Esophagus muscularis mucosa (tissue), 4 donors: ENCODE measurements around the gene ZNF821. TPM values are rescaled to one million over a fixed set of nuclear protein-coding genes. Genes with fewer than 3 reads are reported as not detected.

Experiments
- DNase-seq: peaks from one replicate; pipeline ENCODE4 v3.0.0-alpha.2; 2017; ENCODE audit errors: extremely low spot score
- H3K27ac ChIP-seq, 4 donors: fragments of 200-600 bp; sonication (generic); replicated peaks in 1 of 4; 1 replicate in 3 of 4; 2 replicates in 1 of 4; pipeline ENCODE4 v1.5.1; 2016 to 2019; ENCODE audit warnings: mild to moderate bottlenecking in 1 of 4
- H3K27me3 ChIP-seq, 4 donors: fragments of 200-600 bp; sonication (generic); one replicate each; pipeline versions ENCODE4 v1.5.1 to v1.6.0; 2016 to 2019
- H3K36me3 ChIP-seq, 4 donors: fragments of 200-600 bp; sonication (generic); one replicate each; pipeline ENCODE4 v1.5.1; 2016 to 2019
- H3K4me1 ChIP-seq, 4 donors: fragments of 200-600 bp; sonication (generic); one replicate each; pipeline ENCODE4 v1.5.1; 2016 to 2019
- H3K4me3 ChIP-seq, 4 donors: fragments of 200-600 bp; sonication (generic); 1 replicate in 2 of 4; 2 replicates in 2 of 4; pipeline ENCODE4 v1.5.1; 2016 to 2019; ENCODE audit warnings: mild to moderate bottlenecking in 4 of 4, moderate library complexity in 1 of 4
- H3K9me3 ChIP-seq, 4 donors: fragments of 200-600 bp; sonication (generic); 1 replicate in 3 of 4; 2 replicates in 1 of 4; pipeline ENCODE4 v1.5.1; 2016 to 2019
- CTCF ChIP-seq, 3 experiments: fragments of 200-600 bp in 2 of 3; fragments of 450-650 bp in 1 of 3; sonication (generic) in 2 of 3; IDR thresholded peaks; one replicate each; pipeline ENCODE4 v1.5.1; 2017 to 2019; ENCODE audit warnings: antibody characterized with exemption in 3 of 3, mild to moderate bottlenecking in 2 of 3, moderate library complexity in 1 of 3
- EP300 ChIP-seq: sonication (generic); formaldehyde crosslinking; IDR thresholded peaks from one replicate; pipeline ENCODE4 v1.6.1; 2017; ENCODE audit warnings: antibody characterized with exemption
- POLR2A ChIP-seq: fragments of 450-650 bp; IDR thresholded peaks from one replicate; pipeline ENCODE4 v1.6.1; 2017; ENCODE audit warnings: antibody characterized with exemption, moderate library complexity, mild to moderate bottlenecking, low read depth
- POLR2AphosphoS5 ChIP-seq, 2 donors: sonication (generic); formaldehyde crosslinking; IDR thresholded peaks; one replicate each; pipeline ENCODE4 v1.6.1; 2017; ENCODE audit warnings: antibody characterized with exemption in 2 of 2
- WGBS: methylation state at CpG from one replicate; pipeline ENCODE4 v1.1.5; 2018; 5-methylcytosine and 5-hydroxymethylcytosine counted together
- intact Hi-C: fragments of 100-400 bp; cut with DNase I; formaldehyde crosslinking; loops from one replicate; pipeline ENCODE4 v1.15.1; 2023
- total RNA-seq, 4 donors: library from RNA; depleted of rRNA; stranded (reverse); fragments of >200 nt; gene quantifications; one replicate each; pipeline versions ENCODE4 v1.1.0 to v1.2.1, GENCODE V29; 2016

ZNF821 gene
- total RNA-seq, 4 donors from 2014 or later, result 2.1 to 6.5 (median 5.9) TPM

- Histone ChIP-seq H3K4me3 (peak within 1 kb of the TSS; percentile 94 to 100 (median 98)), H3K9me3 (no peaks in the 10 kb centered on the region), H3K36me3 (peaks cover 26 to 31% (median 29%) of the 10 kb centered on the region in 4 donors), H3K4me1 (peaks cover 18 to 22% (median 20%) of the 10 kb centered on the region in 4 donors), H3K27me3 (no peaks in the 10 kb centered on the region), H3K27ac (peak within 1 kb of the TSS; percentile 82 to 94 (median 90))
- WGBS, result 0% methylated on average over 10 of the region's 62 CpGs
- intact Hi-C loops, result loop anchor here (2.0 kb wide), 1 partner anchor 37 kb away; the partner anchor contains the start of gene AP1G1
- no peak for TF ChIP-seq EP300
- TF ChIP-seq POLR2A, result peak; percentile 85
- peak; percentile 5 to 32 (median 16) for TF ChIP-seq CTCF (IDR thresholded peaks at IDR 0.05)
- TF ChIP-seq POLR2AphosphoS5 (IDR thresholded peaks at IDR 0.05), result peak; percentile 97
- peak; percentile 95 for DNase-seq
Measured at GRCh38 chr16:71845639-71846430, 38.1 kb downstream of the ZNF821 start, which contains the start of gene ATXN1L. ATXN1L (plus strand) TSS chr16:71845976; CDS start chr16:71849741, 3,765 bp downstream.

GRCh38 chr16:71843572-71843971 is 40.4 kb downstream of the ZNF821 start:
- H3K27me3 ChIP-seq, result no peaks in the 10 kb centered on the region

GRCh38 chr16:71840052-71840451 is 43.9 kb downstream of the ZNF821 start:
- H3K27ac ChIP-seq, result no peak overlapping the region
- WGBS, result 75% methylated on average over 7 of the region's 7 CpGs
- no peaks in the 10 kb centered on the region for H3K36me3 ChIP-seq
- H3K4me1 ChIP-seq, result peaks cover 0 to 3% (median 2%) of the 10 kb centered on the region in 4 donors
- H3K9me3 ChIP-seq, result no peaks in the 10 kb centered on the region
- no peaks in the 10 kb centered on the region for H3K27me3 ChIP-seq
- intact Hi-C loops, result no loop called here
- no peak for DNase-seq
- H3K4me3 ChIP-seq, result no peak overlapping the region
- TF ChIP-seq POLR2A (no peak), EP300 (no peak)

More at GRCh38 chr16:71843572-71843971, 40.4 kb downstream of the ZNF821 start:
- no peak overlapping the region for H3K27ac ChIP-seq
- peaks cover 18 to 22% (median 20%) of the 10 kb centered on the region in 4 donors for H3K4me1 ChIP-seq
- H3K4me3 ChIP-seq, result no peak overlapping the region
- H3K9me3 ChIP-seq, result no peaks in the 10 kb centered on the region
- WGBS, result 64% methylated on average over 2 of the region's 2 CpGs
- H3K36me3 ChIP-seq, result peaks cover 4 to 8% (median 7%) of the 10 kb centered on the region in 4 donors
- DNase-seq, result no peak
- intact Hi-C loops, result no loop called here
- TF ChIP-seq POLR2A (no peak), POLR2AphosphoS5 (IDR thresholded peaks at IDR 0.05) (no peak), EP300 (no peak), CTCF (IDR thresholded peaks at IDR 0.05) (no peak)

GRCh38 chr16:71837150-71837549 is 46.8 kb downstream of the ZNF821 start:
- intact Hi-C loops, result no loop called here

More at GRCh38 chr16:71837150-71837549, 46.8 kb downstream of the ZNF821 start:
- TF ChIP-seq CTCF (IDR thresholded peaks at IDR 0.05) (no peak), EP300 (no peak), POLR2A (no peak), POLR2AphosphoS5 (IDR thresholded peaks at IDR 0.05) (no peak)
- H3K4me3 ChIP-seq, result no peak overlapping the region
- H3K36me3 ChIP-seq, result no peaks in the 10 kb centered on the region
- no peaks in the 10 kb centered on the region for H3K9me3 ChIP-seq
- H3K4me1 ChIP-seq, result no peaks in the 10 kb centered on the region
- DNase-seq, result no peak
- H3K27ac ChIP-seq, result no peak overlapping the region
- WGBS, result 88% methylated on average over 3 of the region's 3 CpGs
- no peaks in the 10 kb centered on the region for H3K27me3 ChIP-seq
